ENCODE data around the gene AMPH. TPM values are rescaled to one million over a fixed set of nuclear protein-coding genes. Genes with fewer than 3 reads are reported as not detected.

AMPH gene
- total and polyA plus RNA-seq, 9 of the 15 experiments (the other 6 are each of a cell fraction or from before 2014, with no cell fraction given), result 0.03 to 0.35 TPM; not detected in 7

GRCh38 chr7:38453826-38454225 is 177.3 kb downstream of the AMPH start:
- Histone ChIP-seq H3K36me3 (ENCODE audit: control insufficient read depth, insufficient read depth, low read length) (no peaks in the 10 kb centered on the region), H3K9me1 (ENCODE audit: control insufficient read depth, insufficient read depth, low read length) (no peaks in the 10 kb centered on the region), H3K9me3 (replicated peaks; ENCODE audit: control insufficient read depth, insufficient read depth, low read depth, low read length) (no peaks in the 10 kb centered on the region), H3K27me3 (ENCODE audit: control insufficient read depth in 2 of 2, insufficient read depth in 2 of 2, low read length in 2 of 2) (peaks cover 0 to 7% of the 10 kb centered on the region in 2 experiments; a peak in 1 of 5 replicates), H3K4me1 (replicated peaks in 1 of 2; ENCODE audit: control insufficient read depth in 2 of 2, insufficient read depth in 2 of 2, low read length in 2 of 2) (no peaks in the 10 kb centered on the region), H3K9ac (ENCODE audit: insufficient read depth in 1 of 2, low read depth in 2 of 2, low read length in 2 of 2) (no peak overlapping the region), H2AFZ (ENCODE audit: low read depth, low read length) (no peak overlapping the region), H3K4me3 (no peak overlapping the region), H3K27ac (ENCODE audit: extremely low read depth, low read depth, low read length) (no peak overlapping the region), H3K4me2 (ENCODE audit: insufficient read depth, low read length) (no peak overlapping the region), H4K20me1 (replicated peaks; ENCODE audit: control insufficient read depth, insufficient read depth, low read length) (no peaks in the 10 kb centered on the region), H3K79me2 (ENCODE audit: control insufficient read depth, insufficient read depth, low read length) (no peaks in the 10 kb centered on the region)
- POLR2A ChIA-PET, result no interaction called here
- WGBS (ENCODE audit: insufficient coverage, low coverage, missing lambda C conversion rate), result 1% methylated on average over 5 of the region's 5 CpGs
- FAIRE-seq (no peak), ATAC-seq (no peak), DNase-seq (ENCODE audit: extremely low read depth in 1 of 4, low spot score in 3 of 4) (no peak)
- CTCF ChIA-PET (ENCODE audit: low intra/inter-chr PET ratio), result no interaction called here
- intact Hi-C loops (cut with micrococcal nuclease), result no loop called here
- in situ Hi-C loops (cut with MboI), result no loop called here
- BruUV-seq (replicated peaks), result no TSS peak
- TF ChIP-seq ZZZ3 (IDR thresholded peaks at IDR 0.05) (no peak), TBP (optimal IDR thresholded peaks at IDR 0.05; ENCODE audit: low read depth, low read length) (no peak), ZNF124 (CRISPR knock-in tag; IDR thresholded peaks at IDR 0.05) (no peak), ZNF79 (CRISPR knock-in tag; IDR thresholded peaks at IDR 0.05; ENCODE audit: low read depth) (no peak), ADNP (tag; IDR thresholded peaks at IDR 0.05) (no peak), SREBF1 (IDR thresholded peaks at IDR 0.05; ENCODE audit: borderline replicate concordance, low read depth, low read length) (no peak), ZBTB34 (CRISPR knock-in tag; IDR thresholded peaks at IDR 0.05) (no peak), CSDE1 (IDR thresholded peaks at IDR 0.05) (no peak), ZBTB7A (IDR thresholded peaks at IDR 0.05; ENCODE audit: borderline replicate concordance, control insufficient read depth, low read depth, low read length) (no peak), TSC22D4 (tag; IDR thresholded peaks at IDR 0.05) (no peak), TGIF2 (CRISPR knock-in tag; IDR thresholded peaks at IDR 0.05) (no peak), POLR2G (IDR thresholded peaks at IDR 0.05; ENCODE audit: low read depth, low read length) (no peak), L3MBTL2 (IDR thresholded peaks at IDR 0.05) (no peak), MAZ (CRISPR knock-in tag; conservative IDR thresholded peaks at IDR 0.05 in 1 of 2, IDR thresholded peaks at IDR 0.05 in 1 of 2) (no peak)

All from K562 (cell line).